ENCODE measurements around the gene NAA80.

Gene NAA80

GRCh38 chr3:50260027-50260941 is 38.9 kb downstream of the NAA80 start:
- DNase-seq = peak; percentile 76 to 98 (median 92)

GRCh38 chr3:50259432-50260026 is 39.7 kb downstream of the NAA80 start:
- DNase-seq = peak in 1 of 56 donors; percentile 57

- peak in 4 of 56 donors; percentile 22 to 34 (median 26) for DNase-seq
These were observed 40.2 kb downstream of the NAA80 start for GRCh38 chr3:50258979-50259378.

GRCh38 chr3:50258029-50258680 is 41.0 kb downstream of the NAA80 start:
- peak in 1 of 56 donors; percentile 27 for DNase-seq

GRCh38 chr3:50256978-50257890 is 42.0 kb downstream of the NAA80 start:
- DNase-seq = peak in 11 of 56 donors; percentile 18 to 46 (median 22)

GRCh38 chr3:50255251-50255615 is 44.0 kb downstream of the NAA80 start:
- no peak for DNase-seq

GRCh38 chr3:50254577-50255250 is 44.5 kb downstream of the NAA80 start:
- peak in 4 of 56 donors; percentile 13 to 32 (median 18) for DNase-seq

GRCh38 chr3:50251220-50251619 is 48.0 kb downstream of the NAA80 start:
- no peak for DNase-seq

GRCh38 chr3:50250514-50250913 is 48.7 kb downstream of the NAA80 start:
- no peak for DNase-seq

GRCh38 chr3:50249457-50249856 is 49.7 kb downstream of the NAA80 start:
- no peak for DNase-seq

- no peak for DNase-seq
These were observed 50.8 kb downstream of the NAA80 start for GRCh38 chr3:50248387-50248786.

- no peak for DNase-seq
These were observed 52.7 kb downstream of the NAA80 start for GRCh38 chr3:50246517-50246954.
